K562 (cell line): ENCODE measurements around the gene CENPP. TPM values are rescaled to one million over a fixed set of nuclear protein-coding genes. Genes with fewer than 3 reads are reported as not detected.

Experiments used
- ATAC-seq: fragments of 200-7000 bp; cut with Tn5 transposase; 3 replicates; pipeline ENCODE4 v1.9.1; 2020; ENCODE audit warnings: moderate library complexity
- Bru-seq: library from RNA; stranded (reverse); fragments of 400-500 nt; gene quantifications from one replicate; lab custom pipeline; 2021; lab: Mats Ljungman, UMichigan
- BruChase-seq, 2 experiments: library from RNA; stranded (reverse); fragments of 400-500 nt; gene quantifications; one replicate each; lab custom pipeline; 2021; lab: Mats Ljungman, UMichigan
- BruUV-seq: library from RNA; stranded (reverse); fragments of 400-500 nt; replicated peaks from 2 replicates; lab custom pipeline; 2021; lab: Mats Ljungman, UMichigan
- CTCF ChIA-PET: fragments of 300-600 bp; formaldehyde crosslinking; extraction: SDS; loops from one replicate; lab custom pipeline; 2021; ENCODE audit warnings: low intra/inter-chr PET ratio; lab: Yijun Ruan, JAX
- POLR2A ChIA-PET: fragments of 300-600, 350-650 bp; sonication (Branson Sonifier 250); formaldehyde crosslinking; extraction: SDS; loops from one replicate; lab custom pipeline; 2021; ENCODE audit warnings: antibody characterized with exemption, inconsistent platforms; lab: Yijun Ruan, JAX
- DNase-seq, 4 experiments: peaks; one replicate each; pipeline versions ENCODE4 v3.0.0 to v3.0.0-alpha.2; 2011 to 2018; ENCODE audit warnings: low spot score in 3 of 4, mixed read lengths in 3 of 4; ENCODE audit errors: extremely low read depth in 1 of 4
- FAIRE-seq: peaks from 2 replicates; lab custom pipeline; 2011; peaks lifted over from hg19 to GRCh38; lab: Jason Lieb, UNC
- H2AFZ ChIP-seq: 2 replicates; pipeline ENCODE4 v1.6.0; 2011; ENCODE audit warnings: low read depth, low read length, control low read depth, inconsistent platforms
- H3K27ac ChIP-seq: fragments of 200-600 bp; 3 replicates; pipeline ENCODE4 v1.8.0; 2011; ENCODE audit warnings: low read depth, mild to moderate bottlenecking, control low read depth, inconsistent platforms, low read length, moderate library complexity, mixed read lengths; ENCODE audit errors: extremely low read depth
- H3K27me3 ChIP-seq, 2 experiments: fragments of 300-600 bp in 1 of 2; 2 replicates in 1 of 2; 3 replicates in 1 of 2; pipeline versions ENCODE4 v1.6.0 to v1.8.0; 2011; ENCODE audit warnings: inconsistent platforms in 2 of 2, low read length in 2 of 2, mild to moderate bottlenecking in 1 of 2, mixed read lengths in 1 of 2, moderate library complexity in 1 of 2; ENCODE audit not compliant: control insufficient read depth in 2 of 2, insufficient read depth in 2 of 2
- H3K36me3 ChIP-seq: fragments of 300-600 bp; 3 replicates; pipeline ENCODE4 v1.8.0; 2011; ENCODE audit warnings: mild to moderate bottlenecking, low read length, inconsistent platforms; ENCODE audit not compliant: control insufficient read depth, insufficient read depth
- H3K4me1 ChIP-seq, 2 experiments: fragments of 200-600 bp in 1 of 2; replicated peaks in 1 of 2; 2 replicates in 1 of 2; 3 replicates in 1 of 2; pipeline versions ENCODE4 v1.5.1 to v1.8.0; 2011; ENCODE audit warnings: inconsistent platforms in 2 of 2, low read length in 2 of 2, mild to moderate bottlenecking in 1 of 2, mixed read lengths in 1 of 2, moderate library complexity in 1 of 2; ENCODE audit not compliant: control insufficient read depth in 2 of 2, insufficient read depth in 2 of 2
- H3K4me2 ChIP-seq: 2 replicates; pipeline ENCODE4 v1.6.1; 2011; ENCODE audit warnings: low read length, control low read depth, inconsistent platforms, mixed read lengths; ENCODE audit not compliant: insufficient read depth
- H3K4me3 ChIP-seq: fragments of 200-600 bp; sonication (generic), shearing (Covaris generic); 2 replicates; pipeline ENCODE4 v1.5.1; 2016; ENCODE audit warnings: control low read depth, inconsistent platforms
- H3K79me2 ChIP-seq: fragments of 200-600 bp; 3 replicates; pipeline ENCODE4 v1.8.0; 2011; ENCODE audit warnings: low read length, inconsistent platforms; ENCODE audit not compliant: control insufficient read depth, insufficient read depth
- H3K9ac ChIP-seq, 2 experiments: 2 replicates each; pipeline versions ENCODE4 v1.6.0 to v1.6.1; 2011; ENCODE audit warnings: low read depth in 2 of 2, low read length in 2 of 2, control low read depth in 1 of 2, inconsistent platforms in 1 of 2, mild to moderate bottlenecking in 1 of 2, mixed read lengths in 1 of 2; ENCODE audit not compliant: insufficient read depth in 1 of 2
- H3K9me1 ChIP-seq: one replicate; pipeline ENCODE4 v1.6.0; 2011; ENCODE audit warnings: inconsistent platforms, mild to moderate bottlenecking, low read length, moderate library complexity; ENCODE audit not compliant: control insufficient read depth, insufficient read depth
- H3K9me3 ChIP-seq: replicated peaks from 2 replicates; pipeline ENCODE4 v1.5.1; 2011; ENCODE audit warnings: low read depth, low read length, inconsistent platforms; ENCODE audit not compliant: control insufficient read depth, insufficient read depth
- H4K20me1 ChIP-seq: replicated peaks from 2 replicates; pipeline ENCODE4 v1.6.1; 2011; ENCODE audit warnings: low read length, inconsistent platforms, mixed read lengths; ENCODE audit not compliant: control insufficient read depth, insufficient read depth
- HSF4 ChIP-seq: fragments of 250-450 bp; sonication (Bioruptor Pico); IDR thresholded peaks from 2 replicates; pipeline ENCODE4 v2.1.2; 2022; ENCODE audit warnings: mild to moderate bottlenecking, moderate library complexity, borderline replicate concordance
- JUN ChIP-seq, 2 experiments: sonication (generic) in 1 of 2; formaldehyde crosslinking in 1 of 2; IDR thresholded peaks; 2 replicates each; pipeline versions ENCODE4 v1.6.1 to v1.8.0; 2012 to 2022; ENCODE audit warnings: borderline replicate concordance in 2 of 2, mild to moderate bottlenecking in 2 of 2, improper control_type of control experiment in 1 of 2, low read depth in 1 of 2, low read length in 1 of 2, missing genetic modification reagents in 1 of 2
- RAD21 ChIP-seq, 2 experiments: fragments of 250-450 bp in 1 of 2; fragments of 450-650 bp in 1 of 2; sonication (Bioruptor Pico) in 1 of 2; formaldehyde crosslinking in 1 of 2; IDR thresholded peaks in 1 of 2; conservative IDR thresholded peaks in 1 of 2; 2 replicates each; pipeline versions ENCODE4 v1.4.0 to v1.8.0; 2020 to 2022; ENCODE audit warnings: mild to moderate bottlenecking in 2 of 2, moderate library complexity in 1 of 2
- REST ChIP-seq, 2 experiments: fragments of 450-650 bp; formaldehyde crosslinking in 1 of 2; IDR thresholded peaks; 2 replicates each; pipeline versions ENCODE4 v1.4.0 to v1.6.1; 2014 to 2020; ENCODE audit warnings: mild to moderate bottlenecking in 2 of 2, borderline replicate concordance in 1 of 2, low read depth in 1 of 2
- ZNF133 ChIP-seq: fragments of 250-450 bp; sonication (Bioruptor Pico); IDR thresholded peaks from 2 replicates; pipeline ENCODE4 v1.4.0; 2020; ENCODE audit warnings: mild to moderate bottlenecking
- WGBS: fragments of 100-300 bp; shearing (Covaris generic); methylation state at CpG from one replicate; pipeline ENCODE4 v1.1.6; 2016; ENCODE audit warnings: low coverage, mixed read lengths; ENCODE audit not compliant: insufficient coverage; ENCODE audit errors: missing lambda C conversion rate; 5-methylcytosine and 5-hydroxymethylcytosine counted together
- in situ Hi-C: fragments of 300-500 bp; cut with MboI; formaldehyde crosslinking; loops from 4 replicates; pipeline ENCODE4 v1.15.0; 2018; ENCODE audit warnings: inconsistent platforms, mixed read lengths
- intact Hi-C: fragments of 100-400 bp; cut with micrococcal nuclease; formaldehyde crosslinking; loops from 2 replicates; pipeline ENCODE4 v1.14.2; 2022
- long read RNA-seq, 3 experiments: library from polyadenylated mRNA in 2 of 3; library from RNA in 1 of 3; unstranded in 2 of 3; stranded (forward) in 1 of 3; transcript quantifications; one replicate each; pipeline ENCODE4 v2.0.0, GENCODE V29; 2019 to 2022
- polyA minus RNA-seq, 3 experiments: library from RNA; depleted of rRNA, polyadenylated mRNA; stranded (reverse); fragments of >200 nt; gene quantifications; 2 replicates each; pipeline ENCODE4 v1.2.3, GENCODE V29; 2011
- polyA plus RNA-seq, 8 experiments: library from polyadenylated mRNA; depleted of rRNA in 4 of 8; stranded (reverse) in 5 of 8; unstranded in 3 of 8; fragments of >200 nt; fragmentation: Nextera tagmentation in 2 of 8; fragmentation: Illumina TruSeq in 1 of 8; extraction: Ambion mirVana in 2 of 8; extraction: Trizol in 1 of 8; gene quantifications; 2 replicates each; pipeline versions ENCODE4 v1.2.1 to v1.2.3, GENCODE V29; 2011 to 2014; ENCODE audit warnings: inconsistent platforms in 1 of 8, missing spikeins in 1 of 8
- total RNA-seq, 7 experiments: library from RNA; depleted of rRNA in 6 of 7; stranded (reverse); fragments of >200 nt in 6 of 7; fragmentation: Illumina TruSeq in 2 of 7; extraction: Trizol in 2 of 7; gene quantifications; 2 replicates each; pipeline versions ENCODE4 v1.2.1 to v1.2.3, GENCODE V29; 2011 to 2021; ENCODE audit warnings: low replicate concordance in 1 of 7

Gene CENPP
- total RNA-seq (2011; cell fraction: chromatin; rRNA removed; ENCODE audit: low replicate concordance): 35.9 and 70.6 TPM in 2 replicates
- 8.8 and 13.2 TPM in 2 replicates for total RNA-seq (2011; cell fraction: nucleolus; rRNA removed)
- 30.5 and 30.9 TPM in 2 replicates for total RNA-seq (2011; cell fraction: nucleoplasm; rRNA removed)
- total RNA-seq (2014; rRNA removed) (16.1 and 17.7 TPM in 2 replicates), total RNA-seq (2014; rRNA removed; fragmentation: Illumina TruSeq; extraction: Trizol) (22.6 and 27.7 TPM in 2 replicates), total RNA-seq (2015; rRNA removed; fragmentation: Illumina TruSeq; extraction: Trizol) (23.4 and 28.5 TPM in 2 replicates), total RNA-seq (2021) (17.9 and 19.7 TPM in 2 replicates), polyA plus RNA-seq (2011; rRNA removed) (15.0 and 17.9 TPM in 2 replicates), polyA plus RNA-seq (2014; fragmentation: Illumina TruSeq; extraction: Trizol) (24.1 and 25.8 TPM in 2 replicates), polyA plus RNA-seq (2014; fragmentation: Nextera tagmentation; extraction: Ambion mirVana) (10 to 100 TPM in 1 of 2 experiments, 1 to 10 TPM in 1; 8.0 to 10.2 TPM), polyA plus RNA-seq (2014; rRNA removed) (18.5 and 20.9 TPM in 2 replicates), polyA minus RNA-seq (2011; rRNA and poly(A)+ RNA removed) (12.7 and 16.5 TPM in 2 replicates), Bru-seq, nascent RNA (percentile 65 among the genes with signal in this experiment), BruChase-seq, experiment 1, labeled RNA remaining after a 2-hour chase (percentile 70 among the genes with signal in this experiment), BruChase-seq, experiment 2, labeled RNA remaining after a 6-hour chase (percentile 70 among the genes with signal in this experiment)
- polyA plus RNA-seq (2011; cell fraction: cytosol; rRNA removed): 2.5 and 3.3 TPM in 2 replicates
- 3.6 and 3.7 TPM in 2 replicates for polyA plus RNA-seq (2011; cell fraction: nucleus; rRNA removed)
- 13.4 and 15.8 TPM in 2 replicates for polyA plus RNA-seq (2012)
- 5.6 and 7.9 TPM in 2 replicates for polyA minus RNA-seq (2011; cell fraction: cytosol; rRNA and poly(A)+ RNA removed)
- polyA minus RNA-seq (2011; cell fraction: nucleus; rRNA and poly(A)+ RNA removed): 8.3 and 17.5 TPM in 2 replicates
- long read RNA-seq, experiment 1, partial matches to known transcripts: 1 of 32 reads
- long read RNA-seq, experiment 1, other reads (novel, unspliced or antisense): 30 of 32 reads
- long read RNA-seq, experiment 2, partial matches to known transcripts: 0 of 10 reads
- long read RNA-seq, experiment 2, other reads (novel, unspliced or antisense): 7 of 10 reads
- long read RNA-seq, experiment 3, partial matches to known transcripts: 0 of 3 reads
- long read RNA-seq, experiment 3, other reads (novel, unspliced or antisense): 2 of 3 reads

GRCh38 chr9:92325269-92325990, at the start of gene CENPP, which contains the start of gene NOL8:
TSS of gene CENPP (plus strand) at chr9:92325953.
TSS of gene NOL8 (minus strand) at chr9:92325350. CDS start at chr9:92324161, 1,189 bp downstream.
- FAIRE-seq: peak; percentile 82
- CTCF ChIA-PET: no interaction called here
- in situ Hi-C loops: loop anchor here (10.0 kb wide), 1 partner anchor 309 kb away; no protein-coding TSS in a partner anchor
- TF ChIP-seq RAD21 (CRISPR knock-in tag; conservative IDR thresholded peaks at IDR 0.05 in 1 of 2, IDR thresholded peaks at IDR 0.05 in 1 of 2): no peak
- TF ChIP-seq HSF4: no peak
- TF ChIP-seq ZNF133 (CRISPR knock-in tag): no peak
- TF ChIP-seq JUN (IDR thresholded peaks at IDR 0.05; ENCODE audit: borderline replicate concordance, low read depth, low read length): peak; percentile 25; the same call in 1 of the 2 replicates
- peak; percentile 78; the same call in 1 of the 2 replicates for TF ChIP-seq JUN (CRISPR knock-in tag; IDR thresholded peaks at IDR 0.05; ENCODE audit: borderline replicate concordance)
- peak; percentile 77 for TF ChIP-seq REST (IDR thresholded peaks at IDR 0.05; ENCODE audit: borderline replicate concordance)
- TF ChIP-seq REST (CRISPR knock-in tag; IDR thresholded peaks at IDR 0.05; ENCODE audit: low read depth): no peak; the same call in none of the 2 replicates

More at GRCh38 chr9:92325269-92325990, at the start of gene CENPP, which contains the start of gene NOL8:
- Histone ChIP-seq H3K9me1 (no peaks in the 10 kb centered on the region), H3K79me2 (peaks cover 62% of the 10 kb centered on the region), H3K27ac (peak within 1 kb of the TSS; percentile 98), H3K4me2 (peak within 1 kb of the TSS; percentile 100), H3K4me3 (peak within 1 kb of the TSS; percentile 57), H3K9me3 (no peaks in the 10 kb centered on the region), H3K9ac (peak within 1 kb of the TSS; percentile 96 to 99), H3K27me3 (no peaks in the 10 kb centered on the region), H2AFZ (peak within 1 kb of the TSS; percentile 93), H3K4me1 (peaks cover 5 to 16% of the 10 kb centered on the region in 2 experiments; a peak in 3 of 5 replicates), H4K20me1 (no peaks in the 10 kb centered on the region), H3K36me3 (peaks cover 36% of the 10 kb centered on the region)
- BruUV-seq: no TSS peak
- ATAC-seq: peak; percentile 94
- POLR2A ChIA-PET: interaction anchor here (1.1 to 2.4 kb wide), 11 partner anchors 8 to 345 kb away, joined by 3 to 12 read pairs (median 4); partner anchors contain the start of gene IPPK
- intact Hi-C loops: loop anchor here (2.0 to 5.0 kb wide), 3 partner anchors 33 to 188 kb away; partner anchors contain the start of gene IARS1
- under 1% methylated on average over 36 of the region's 55 CpGs for WGBS
- DNase-seq: peak; percentile 84 to 92 (median 88)
